Sciatic nerve (tissue), 2 donors: ENCODE data around the gene CWC15. TPM values are rescaled to one million over a fixed set of nuclear protein-coding genes. Genes with fewer than 3 reads are reported as not detected.
A peak's percentile ranks its signal among the peaks of the same experiment; 100 is the strongest.
"Not testable (repeated sequence)": the region's sequence is repeated elsewhere in the genome, so short reads cannot be mapped to it uniquely, and the experiment has no call there.

Source experiments
- ATAC-seq: fragments of 200-7000 bp; cut with Tn5 transposase; one replicate; pipeline ENCODE4 v1.9.1; 2020; ENCODE audit warnings: mild to moderate bottlenecking, moderate library complexity
- DNase-seq: peaks from one replicate; pipeline ENCODE4 v3.0.0-alpha.2; 2020; ENCODE audit warnings: low spot score
- intact Hi-C: fragments of 100-400 bp; cut with DNase I; formaldehyde crosslinking; loops from one replicate; pipeline ENCODE4 v1.14.2; 2022
- total RNA-seq: library from RNA; stranded (reverse); fragmentation: NEBNext Ultra II Directional; extraction: Animal tissue kit (Norgen Biotek cat#: 25700); gene quantifications from one replicate; pipeline ENCODE4 v1.2.1, GENCODE V29; 2021
- donor health status: DM: no; HTN: no; CAD: no.
- donor health status: DM: no; HTN: no; CAD: no.

CWC15 gene
- total RNA-seq: 78.8 TPM

GRCh38 chr11:94973099-94973968, at the start of gene CWC15, which contains the start of gene KDM4D:
CWC15 (minus strand) TSS chr11:94973556; CDS start chr11:94972185, 1,371 bp downstream.
KDM4D (plus strand) TSS chr11:94973709; CDS start chr11:94997373, 23,664 bp downstream.
- intact Hi-C loops: loop anchor here (5.0 kb wide), 1 partner anchor 94 kb away; the partner anchor contains the start of gene SRSF8
- peak; percentile 100 for ATAC-seq

GRCh38 chr11:95021468-95021867, 48.1 kb upstream of the CWC15 start:
- DNase-seq, intact Hi-C loops, ATAC-seq: not testable (repeated sequence)

More at GRCh38 chr11:94973099-94973968, at the start of gene CWC15, which contains the start of gene KDM4D:
- DNase-seq: peak; percentile 98

GRCh38 chr11:95016139-95016538, 42.8 kb upstream of the CWC15 start:
- DNase-seq (no peak), ATAC-seq (no peak)
- intact Hi-C loops: no loop called here

DNA sequence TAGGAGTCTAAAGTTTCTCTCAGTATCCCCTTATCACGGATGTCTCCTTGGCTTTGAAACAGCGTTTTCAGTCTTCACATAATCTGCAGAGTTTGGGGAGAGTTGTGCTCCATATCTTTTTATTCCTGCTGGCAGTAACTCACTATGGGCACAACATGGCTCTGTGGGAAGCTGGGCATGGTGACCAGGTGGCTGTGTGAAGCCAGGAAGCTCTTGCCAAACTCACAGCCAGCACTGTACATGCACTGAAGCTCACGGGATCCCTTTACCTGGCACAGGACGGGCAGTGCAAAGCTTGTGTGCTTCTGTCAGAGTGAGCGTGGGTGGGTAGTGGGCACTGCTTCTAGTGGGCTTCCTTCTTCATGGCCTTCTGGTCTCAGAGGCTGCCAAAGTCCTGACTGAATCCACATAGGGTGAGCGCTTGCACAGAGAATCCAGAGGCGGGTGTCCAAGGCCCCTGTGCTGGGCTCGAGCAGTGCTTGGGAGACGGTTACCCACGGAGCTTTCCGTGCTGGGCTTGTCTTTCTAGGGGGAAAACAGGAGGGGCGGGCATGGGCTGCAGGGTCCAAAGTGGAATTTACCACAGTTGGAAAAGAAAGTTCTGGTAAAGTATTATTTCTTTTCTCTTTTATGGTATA, 40.9 kb upstream of the CWC15 start:
- ATAC-seq (no peak), DNase-seq (no peak)
- intact Hi-C loops: no loop called here

DNA sequence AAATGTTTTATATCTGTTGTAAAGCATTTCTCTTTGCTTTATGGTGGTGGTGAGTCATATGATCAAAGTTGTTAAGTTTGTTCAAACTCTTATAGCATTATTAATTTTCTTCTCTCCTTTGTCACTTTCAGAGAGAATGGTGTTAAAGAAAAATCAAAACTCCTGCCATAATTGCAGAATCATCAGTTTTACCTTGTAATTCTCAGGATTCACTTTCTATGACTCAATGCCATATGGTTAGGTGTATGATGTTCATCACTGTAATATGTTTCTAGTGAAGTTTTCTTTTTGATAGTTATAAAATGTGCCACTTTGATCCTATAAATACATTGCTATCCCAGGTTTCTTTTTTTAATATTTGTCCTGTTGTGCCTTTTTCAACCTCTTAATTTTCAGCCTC, 38.0 kb upstream of the CWC15 start:
- DNase-seq (no peak), ATAC-seq (no peak)
- intact Hi-C loops: no loop called here

- DNase-seq (no peak), ATAC-seq (no peak)
- intact Hi-C loops: no loop called here
These were observed 32.3 kb upstream of the CWC15 start for GRCh38 chr11:95005642-95006041.

GRCh38 chr11:95003716-95004115, 30.4 kb upstream of the CWC15 start:
- DNase-seq: no peak
- intact Hi-C loops: no loop called here
- ATAC-seq: no peak

DNA sequence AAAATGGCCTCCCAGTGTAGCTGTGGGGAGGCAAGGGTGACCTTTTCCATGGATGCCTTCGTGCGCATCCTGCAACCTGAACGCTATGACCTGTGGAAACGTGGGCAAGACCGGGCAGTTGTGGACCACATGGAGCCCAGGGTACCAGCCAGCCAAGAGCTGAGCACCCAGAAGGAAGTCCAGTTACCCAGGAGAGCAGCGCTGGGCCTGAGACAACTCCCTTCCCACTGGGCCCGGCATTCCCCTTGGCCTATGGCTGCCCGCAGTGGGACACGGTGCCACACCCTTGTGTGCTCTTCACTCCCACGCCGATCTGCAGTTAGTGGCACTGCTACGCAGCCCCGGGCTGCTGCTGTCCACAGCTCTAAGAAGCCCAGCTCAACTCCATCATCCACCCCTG, 24.9 kb upstream of the CWC15 start:
- ATAC-seq (peak; percentile 15), DNase-seq (no peak)
- intact Hi-C loops: no loop called here

DNA sequence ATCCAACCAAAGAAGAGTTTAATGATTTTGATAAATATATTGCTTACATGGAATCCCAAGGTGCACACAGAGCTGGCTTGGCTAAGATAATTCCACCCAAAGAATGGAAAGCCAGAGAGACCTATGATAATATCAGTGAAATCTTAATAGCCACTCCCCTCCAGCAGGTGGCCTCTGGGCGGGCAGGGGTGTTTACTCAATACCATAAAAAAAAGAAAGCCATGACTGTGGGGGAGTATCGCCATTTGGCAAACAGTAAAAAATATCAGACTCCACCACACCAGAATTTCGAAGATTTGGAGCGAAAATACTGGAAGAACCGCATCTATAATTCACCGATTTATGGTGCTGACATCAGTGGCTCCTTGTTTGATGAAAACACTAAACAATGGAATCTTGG, 24.1 kb upstream of the CWC15 start:
- DNase-seq (no peak), ATAC-seq (no peak)
- intact Hi-C loops: no loop called here

DNA sequence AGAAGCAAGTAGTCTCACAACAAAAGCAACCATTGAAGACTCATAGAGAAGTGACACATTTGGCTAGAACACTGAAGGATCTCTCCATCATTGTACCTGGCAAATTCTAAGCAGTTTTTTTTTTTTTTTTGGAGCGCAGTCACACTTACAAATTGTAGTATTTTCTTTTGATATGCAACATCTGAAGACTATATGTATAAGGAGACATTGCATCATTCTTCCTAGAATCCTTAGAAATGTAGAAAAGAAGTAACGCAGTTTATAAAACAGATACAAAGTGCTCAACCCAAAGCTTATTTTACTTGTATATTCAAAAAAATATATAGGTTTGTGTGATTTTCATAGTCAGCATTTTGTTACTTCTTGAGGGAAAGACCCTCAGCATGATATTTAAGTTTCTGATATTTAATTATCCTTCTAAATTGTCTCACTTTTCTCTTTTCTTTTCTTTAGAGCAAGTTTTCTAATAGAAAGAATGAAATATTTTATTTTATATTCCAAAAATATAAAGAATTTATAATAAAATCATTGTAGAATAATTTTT, 20.1 kb upstream of the CWC15 start:
- DNase-seq (no peak), ATAC-seq (no peak)
- intact Hi-C loops: no loop called here

GRCh38 chr11:94988748-94989147, 15.4 kb upstream of the CWC15 start:
- intact Hi-C loops: no loop called here
- no peak for ATAC-seq
- no peak for DNase-seq

GRCh38 chr11:94987378-94987777, 14.0 kb upstream of the CWC15 start:
- DNase-seq (no peak), ATAC-seq (no peak)
- intact Hi-C loops: no loop called here

DNA sequence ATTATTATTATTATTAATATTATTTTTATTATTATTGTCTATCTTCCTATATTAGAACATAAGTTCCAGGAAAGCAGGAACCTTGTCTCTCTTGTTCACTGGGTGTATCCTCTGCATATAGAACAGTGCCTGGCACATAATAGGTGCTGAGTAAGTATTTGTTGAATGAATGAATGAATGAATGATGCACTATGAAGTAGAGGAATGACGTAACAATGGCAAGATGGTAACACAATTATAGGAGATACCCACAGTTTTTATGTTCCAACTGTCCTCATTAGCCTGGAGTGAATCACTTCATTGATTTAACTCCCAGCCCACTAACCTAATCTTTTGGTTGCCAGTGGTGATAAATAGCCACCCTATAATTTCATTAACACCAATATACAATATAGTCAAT, 2.2 kb upstream of the CWC15 start:
- intact Hi-C loops: no loop called here
- DNase-seq: no peak
- no peak for ATAC-seq

- ATAC-seq (no peak), DNase-seq (no peak)
- intact Hi-C loops: loop anchor here (5.0 kb wide), 1 partner anchor 93 kb away; the partner anchor contains the start of gene SRSF8
These were observed 822 bp upstream of the CWC15 start for GRCh38 chr11:94974178-94974577.

- intact Hi-C loops: loop anchor here (5.0 kb wide), 1 partner anchor 95 kb away; the partner anchor contains the start of gene SRSF8
- ATAC-seq: no peak
- no peak for DNase-seq
These were observed 657 bp downstream of the CWC15 start for GRCh38 chr11:94972700-94973098.

- intact Hi-C loops: no loop called here
- DNase-seq (no peak), ATAC-seq (no peak)
These were observed 4.9 kb downstream of the CWC15 start for GRCh38 chr11:94968334-94968958.

GRCh38 chr11:94964934-94965333, 8.4 kb downstream of the CWC15 start:
- no peak for ATAC-seq
- intact Hi-C loops: no loop called here

DNA sequence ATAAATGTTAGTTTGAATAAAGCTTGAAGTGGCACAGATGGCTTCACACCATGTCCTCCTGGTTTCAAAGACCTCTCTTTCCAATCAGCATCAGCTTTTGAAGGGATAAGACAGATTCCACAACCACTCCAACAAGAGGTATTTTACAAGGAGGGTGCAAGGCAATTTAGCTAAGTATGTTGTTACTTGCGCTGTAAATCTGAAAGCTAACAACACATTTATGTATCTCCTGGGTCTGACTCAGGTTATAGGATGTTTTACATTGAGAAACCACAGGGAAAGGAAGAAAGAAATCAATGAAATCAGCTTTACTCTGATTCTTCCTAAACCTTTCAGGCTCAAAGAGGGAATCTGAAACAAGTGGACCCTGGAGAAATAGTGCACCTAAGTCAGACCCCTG, 12.1 kb downstream of the CWC15 start:
- ATAC-seq: no peak
- intact Hi-C loops: no loop called here
- no peak for DNase-seq

More at GRCh38 chr11:94964934-94965333, 8.4 kb downstream of the CWC15 start:
- DNase-seq: no peak

GRCh38 chr11:94960488-94960887, 12.9 kb downstream of the CWC15 start:
- intact Hi-C loops: no loop called here
- DNase-seq (no peak), ATAC-seq (no peak)
